ENCODE measurements around the gene PAPSS1.

DNA sequence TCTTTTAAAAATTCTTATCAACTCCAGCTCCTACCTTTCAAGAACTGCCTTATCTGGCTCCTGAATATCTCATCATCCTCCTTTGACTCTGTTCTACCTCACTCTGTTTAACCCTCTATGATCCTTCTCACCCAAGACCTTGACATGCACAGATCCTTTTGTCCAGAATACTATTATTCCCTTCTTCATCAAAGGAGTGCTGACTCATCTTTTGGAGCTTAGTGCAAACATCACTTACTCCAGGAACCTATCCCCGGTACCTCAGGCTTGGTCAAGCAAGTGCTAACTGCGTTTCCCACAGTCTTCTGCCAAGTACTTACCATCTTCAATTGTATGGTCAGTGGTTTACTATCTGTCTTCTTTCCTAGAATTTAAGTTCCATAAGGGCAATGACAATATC, 96.0 kb downstream of the PAPSS1 start:
- TF ChIP-seq POLR2A (IDR thresholded peaks at IDR 0.05) (no peak), EP300 (IDR thresholded peaks at IDR 0.05) (no peak)
- TF ChIP-seq, protein P1, sequence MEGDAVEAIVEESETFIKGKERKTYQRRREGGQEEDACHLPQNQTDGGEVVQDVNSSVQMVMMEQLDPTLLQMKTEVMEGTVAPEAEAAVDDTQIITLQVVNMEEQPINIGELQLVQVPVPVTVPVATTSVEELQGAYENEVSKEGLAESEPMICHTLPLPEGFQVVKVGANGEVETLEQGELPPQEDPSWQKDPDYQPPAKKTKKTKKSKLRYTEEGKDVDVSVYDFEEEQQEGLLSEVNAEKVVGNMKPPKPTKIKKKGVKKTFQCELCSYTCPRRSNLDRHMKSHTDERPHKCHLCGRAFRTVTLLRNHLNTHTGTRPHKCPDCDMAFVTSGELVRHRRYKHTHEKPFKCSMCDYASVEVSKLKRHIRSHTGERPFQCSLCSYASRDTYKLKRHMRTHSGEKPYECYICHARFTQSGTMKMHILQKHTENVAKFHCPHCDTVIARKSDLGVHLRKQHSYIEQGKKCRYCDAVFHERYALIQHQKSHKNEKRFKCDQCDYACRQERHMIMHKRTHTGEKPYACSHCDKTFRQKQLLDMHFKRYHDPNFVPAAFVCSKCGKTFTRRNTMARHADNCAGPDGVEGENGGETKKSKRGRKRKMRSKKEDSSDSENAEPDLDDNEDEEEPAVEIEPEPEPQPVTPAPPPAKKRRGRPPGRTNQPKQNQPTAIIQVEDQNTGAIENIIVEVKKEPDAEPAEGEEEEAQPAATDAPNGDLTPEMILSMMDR (IDR thresholded peaks at IDR 0.05): no peak

All from tibial nerve (tissue), 4 donors.